PC-3 (cell line): ENCODE measurements around the gene SFMBT1. TPM values are rescaled to one million over a fixed set of nuclear protein-coding genes. Genes with fewer than 3 reads are reported as not detected.

Experiments used
- ATAC-seq: fragments of 200-7000 bp; cut with Tn5 transposase; 2 replicates; pipeline ENCODE4 v1.9.1; 2020; ENCODE audit warnings: mild to moderate bottlenecking, moderate library complexity
- BruUV-seq: library from RNA; stranded (reverse); fragments of 400-500 nt; replicated peaks from 2 replicates; lab custom pipeline; 2021; lab: Mats Ljungman, UMichigan
- CTCF ChIA-PET: fragments of 300-600 bp; sonication (Branson Sonifier 250); formaldehyde crosslinking; loops from one replicate; lab custom pipeline; 2022; ENCODE audit warnings: antibody characterized with exemption; lab: Charles Lee
- POLR2A ChIA-PET: fragments of 300-600 bp; sonication (Branson Sonifier 250); formaldehyde crosslinking; loops from one replicate; lab custom pipeline; 2022; ENCODE audit warnings: antibody characterized with exemption; ENCODE audit not compliant: unreplicated experiment; lab: Charles Lee
- DNase-seq: peaks from one replicate; pipeline ENCODE4 v3.0.0-alpha.2; 2015
- H2AFZ ChIP-seq: fragments of 300-600 bp; sonication (generic); 2 replicates; pipeline ENCODE4 v1.6.0; 2016; ENCODE audit warnings: antibody characterized with exemption, low read length
- H3F3A ChIP-seq: fragments of 300-600 bp; sonication (generic); one replicate; pipeline ENCODE4 v1.6.0; 2017; ENCODE audit warnings: antibody characterized with exemption, low read length, control low read depth, mild to moderate bottlenecking; ENCODE audit not compliant: unreplicated experiment
- H3K27ac ChIP-seq: fragments of 300-600 bp; sonication (generic); 2 replicates; pipeline ENCODE4 v1.5.1; 2016; ENCODE audit warnings: mild to moderate bottlenecking, low read length
- H3K27me3 ChIP-seq: fragments of 300-600 bp; sonication (generic); 2 replicates; pipeline ENCODE4 v1.6.1; 2016; ENCODE audit warnings: low read length, mixed read lengths
- H3K36me3 ChIP-seq: fragments of 300-600 bp; sonication (generic); 2 replicates; pipeline ENCODE4 v1.6.1; 2016; ENCODE audit warnings: low read depth, mixed run types, low read length, mixed read lengths
- H3K4me1 ChIP-seq: fragments of 300-600 bp; sonication (generic); 2 replicates; pipeline ENCODE4 v1.5.1; 2016; ENCODE audit warnings: low read length; ENCODE audit not compliant: insufficient read depth
- H3K4me2 ChIP-seq: fragments of 300-600 bp; sonication (generic); 2 replicates; pipeline ENCODE4 v1.6.0; 2016; ENCODE audit warnings: low read length
- H3K4me3 ChIP-seq: fragments of 300-600 bp; sonication (generic); 2 replicates; pipeline ENCODE4 v1.5.1; 2016; ENCODE audit warnings: mild to moderate bottlenecking, low read length, mixed read lengths
- H3K79me2 ChIP-seq: fragments of 300-600 bp; sonication (generic); 2 replicates; pipeline ENCODE4 v1.6.1; 2017; ENCODE audit warnings: low read length, mixed read lengths
- H3K9ac ChIP-seq: fragments of 300-600 bp; sonication (generic); 2 replicates; pipeline ENCODE4 v1.6.0; 2016; ENCODE audit warnings: mild to moderate bottlenecking, low read length
- H3K9me2 ChIP-seq: fragments of 300-600 bp; sonication (generic); replicated peaks from 2 replicates; pipeline ENCODE4 v1.6.1; 2016; ENCODE audit warnings: mixed run types, low read length, mixed read lengths
- H3K9me3 ChIP-seq: fragments of 300-600 bp; sonication (generic); 2 replicates; pipeline ENCODE4 v1.6.1; 2016; ENCODE audit warnings: low read length, mixed read lengths
- H4K20me1 ChIP-seq: fragments of 300-600 bp; sonication (generic); 2 replicates; pipeline ENCODE4 v1.6.1; 2016; ENCODE audit warnings: low read length, mixed read lengths
- CTCF ChIP-seq: fragments of 300-600 bp; sonication (generic); conservative IDR thresholded peaks from 2 replicates; pipeline ENCODE4 v1.5.1; 2017; ENCODE audit warnings: antibody characterized with exemption, low read depth, mild to moderate bottlenecking, low read length
- EZH2 ChIP-seq: fragments of 300-600 bp; sonication (generic); IDR thresholded peaks from one replicate; pipeline ENCODE4 v1.6.1; 2017; ENCODE audit warnings: antibody characterized with exemption, mild to moderate bottlenecking, low read length; ENCODE audit not compliant: unreplicated experiment
- EZH2phosphoT487 ChIP-seq: fragments of 300-600 bp; sonication (generic); IDR thresholded peaks from 2 replicates; pipeline ENCODE4 v1.6.1; 2018; ENCODE audit warnings: mild to moderate bottlenecking, antibody characterized with exemption, low read length, borderline replicate concordance
- intact Hi-C: fragments of 100-400 bp; cut with micrococcal nuclease; formaldehyde crosslinking; loops from 2 replicates; pipeline ENCODE4 v1.9.0; 2023
- total RNA-seq: library from RNA; depleted of rRNA; stranded (reverse); fragments of >200 nt; gene quantifications from 2 replicates; pipeline ENCODE4 v1.2.3, GENCODE V29; 2014

SFMBT1 gene
- total RNA-seq, 1 experiment from 2014 or later = 10.8 TPM

- DNase-seq (no peak), ATAC-seq (no peak)
- no peak for TF ChIP-seq EZH2phosphoT487
- TF ChIP-seq CTCF = no peak
- TF ChIP-seq EZH2 = no peak
- Histone ChIP-seq H3K79me2 (no peaks in the 10 kb centered on the region), H3K9ac (no peak overlapping the region), H3K4me3 (no peak overlapping the region), H3K4me2 (no peak overlapping the region), H3K4me1 (no peaks in the 10 kb centered on the region), H4K20me1 (no peaks in the 10 kb centered on the region), H3K9me3 (no peaks in the 10 kb centered on the region), H3F3A (no peaks in the 10 kb centered on the region), H3K27me3 (no peaks in the 10 kb centered on the region), H3K36me3 (no peaks in the 10 kb centered on the region), H3K27ac (no peak overlapping the region), H2AFZ (no peak overlapping the region), H3K9me2 (no peaks in the 10 kb centered on the region)
- intact Hi-C loops = no loop called here
- CTCF ChIA-PET = no interaction called here
- POLR2A ChIA-PET = no interaction called here
- BruUV-seq = no TSS peak
Observed at GRCh38 chr3:53080612-53081205, 34.8 kb upstream of the SFMBT1 start.

- POLR2A ChIA-PET = no interaction called here
- Histone ChIP-seq H3K9me3 (no peaks in the 10 kb centered on the region), H3K4me3 (no peak overlapping the region), H4K20me1 (no peaks in the 10 kb centered on the region), H3K79me2 (no peaks in the 10 kb centered on the region), H3K4me1 (no peaks in the 10 kb centered on the region), H3K9ac (no peak overlapping the region), H3F3A (no peaks in the 10 kb centered on the region), H3K27ac (no peak overlapping the region), H2AFZ (no peak overlapping the region), H3K9me2 (no peaks in the 10 kb centered on the region), H3K36me3 (no peaks in the 10 kb centered on the region), H3K27me3 (no peaks in the 10 kb centered on the region), H3K4me2 (no peak overlapping the region)
- CTCF ChIA-PET = no interaction called here
- TF ChIP-seq CTCF (no peak), EZH2phosphoT487 (no peak), EZH2 (no peak)
- ATAC-seq (no peak), DNase-seq (no peak)
- no TSS peak for BruUV-seq
- intact Hi-C loops = no loop called here
Observed at GRCh38 chr3:53079791-53080555, 34.1 kb upstream of the SFMBT1 start.

GRCh38 chr3:53079147-53079546, 33.3 kb upstream of the SFMBT1 start:
- no peak overlapping the region for H2AFZ ChIP-seq
- H4K20me1 ChIP-seq = no peaks in the 10 kb centered on the region
- no peak overlapping the region for H3K4me3 ChIP-seq
- no peak overlapping the region for H3K4me2 ChIP-seq
- H3K27me3 ChIP-seq = no peaks in the 10 kb centered on the region
- no peak for DNase-seq
- H3K79me2 ChIP-seq = no peaks in the 10 kb centered on the region
- no peaks in the 10 kb centered on the region for H3K9me3 ChIP-seq
- no peak overlapping the region for H3K27ac ChIP-seq
- intact Hi-C loops = no loop called here
- CTCF ChIA-PET = no interaction called here
- ATAC-seq = no peak
- no peaks in the 10 kb centered on the region for H3K4me1 ChIP-seq
- POLR2A ChIA-PET = no interaction called here
- H3K9ac ChIP-seq = no peak overlapping the region
- no peaks in the 10 kb centered on the region for H3F3A ChIP-seq
- H3K36me3 ChIP-seq = no peaks in the 10 kb centered on the region
- H3K9me2 ChIP-seq = no peaks in the 10 kb centered on the region
- BruUV-seq = no TSS peak
- no peak for TF ChIP-seq EZH2phosphoT487
- TF ChIP-seq CTCF = no peak
- no peak for TF ChIP-seq EZH2
